Tibial nerve (tissue), 3 donors: ENCODE measurements around the gene RPS29.

Experiments
- CTCF ChIP-seq, 5 experiments: fragments of 200-600 bp in 3 of 5; fragments of 450-650 bp in 2 of 5; sonication (generic) in 3 of 5; IDR thresholded peaks; one replicate each; pipeline ENCODE4 v1.5.1; 2016 to 2019; ENCODE audit warnings: antibody characterized with exemption in 5 of 5, mild to moderate bottlenecking in 3 of 5, moderate library complexity in 2 of 5
- POLR2A ChIP-seq, 2 donors: fragments of 450-650 bp; IDR thresholded peaks; one replicate each; pipeline ENCODE4 v1.6.1; 2017; ENCODE audit warnings: antibody characterized with exemption in 2 of 2, mild to moderate bottlenecking in 2 of 2, moderate library complexity in 2 of 2

DNA sequence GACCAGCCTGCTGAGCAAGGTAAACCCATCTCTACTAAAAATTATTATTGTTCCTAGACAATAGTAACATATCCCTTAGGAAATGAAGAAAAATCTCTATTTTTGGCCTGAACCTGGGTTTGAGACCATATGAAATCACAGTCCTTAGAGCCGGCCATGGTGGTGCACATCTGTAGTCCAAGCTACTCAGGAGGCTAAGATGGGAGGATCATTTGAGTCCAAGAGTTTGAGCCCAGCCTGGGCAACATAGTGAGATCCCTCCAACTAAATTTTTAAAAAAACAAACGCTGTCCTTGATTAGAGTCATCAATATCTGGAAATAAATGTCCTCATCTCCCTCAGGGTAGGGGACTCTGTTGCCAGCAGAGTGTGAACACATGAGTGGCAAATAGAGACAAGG is 34.6 kb downstream of the RPS29 start:
- no peak for TF ChIP-seq POLR2A (IDR thresholded peaks at IDR 0.05)
- no peak for TF ChIP-seq CTCF (IDR thresholded peaks at IDR 0.05)
